Measurements from ENCODE around the gene PSMB5.

PSMB5 gene

DNA sequence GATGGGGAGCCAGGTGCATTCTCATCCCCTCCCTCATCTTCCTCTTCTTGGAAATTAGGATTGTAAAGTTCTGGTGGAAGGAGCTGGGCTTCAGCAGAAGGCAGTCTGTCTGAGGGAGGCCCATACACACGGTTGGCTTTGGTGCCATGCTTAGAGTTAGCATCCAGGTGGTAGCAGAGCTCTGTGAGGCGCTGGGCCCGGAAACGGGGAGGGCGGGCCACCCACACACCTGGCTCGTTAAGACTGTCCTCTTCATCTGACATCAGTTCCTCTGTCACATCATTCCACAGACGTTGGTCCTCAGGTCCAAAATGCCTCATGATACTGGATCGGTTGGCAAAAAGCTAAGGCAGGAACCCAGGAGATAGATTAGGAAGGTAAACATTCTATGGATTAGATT lies 47.4 kb downstream of the PSMB5 start:
- DNase-seq (ENCODE audit: low read depth): no peak

DNA sequence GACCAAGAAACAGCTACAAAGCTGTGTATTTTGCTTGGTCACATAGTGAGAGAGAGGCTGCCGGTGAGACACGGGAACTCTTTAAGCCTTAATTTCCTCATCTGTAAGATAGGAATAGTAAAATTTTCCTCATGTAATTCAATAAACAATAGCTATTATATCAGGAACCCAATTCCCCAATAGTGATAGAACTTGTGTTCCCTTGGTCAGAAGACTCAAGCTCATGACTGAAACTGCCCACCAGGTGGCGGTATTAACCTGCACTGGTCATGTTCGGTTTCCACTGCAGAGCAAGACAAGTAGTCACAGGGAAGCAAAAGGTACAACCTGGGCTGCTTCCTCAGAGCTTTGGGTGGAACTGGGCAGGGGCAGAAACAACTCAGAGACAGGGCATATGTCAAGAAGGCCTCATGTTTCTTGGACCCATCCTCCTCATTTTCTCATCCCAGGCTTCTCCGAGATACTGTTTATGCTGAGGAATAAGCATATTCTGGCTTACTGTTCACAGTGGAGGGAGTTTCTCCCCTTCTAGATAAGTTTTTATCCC lies 48.1 kb downstream of the PSMB5 start:
- peak; percentile 79 for DNase-seq (ENCODE audit: low read depth)

GRCh38 chr14:22985894-22986507 lies 48.7 kb downstream of the PSMB5 start:
- DNase-seq (ENCODE audit: low read depth): no peak

DNA sequence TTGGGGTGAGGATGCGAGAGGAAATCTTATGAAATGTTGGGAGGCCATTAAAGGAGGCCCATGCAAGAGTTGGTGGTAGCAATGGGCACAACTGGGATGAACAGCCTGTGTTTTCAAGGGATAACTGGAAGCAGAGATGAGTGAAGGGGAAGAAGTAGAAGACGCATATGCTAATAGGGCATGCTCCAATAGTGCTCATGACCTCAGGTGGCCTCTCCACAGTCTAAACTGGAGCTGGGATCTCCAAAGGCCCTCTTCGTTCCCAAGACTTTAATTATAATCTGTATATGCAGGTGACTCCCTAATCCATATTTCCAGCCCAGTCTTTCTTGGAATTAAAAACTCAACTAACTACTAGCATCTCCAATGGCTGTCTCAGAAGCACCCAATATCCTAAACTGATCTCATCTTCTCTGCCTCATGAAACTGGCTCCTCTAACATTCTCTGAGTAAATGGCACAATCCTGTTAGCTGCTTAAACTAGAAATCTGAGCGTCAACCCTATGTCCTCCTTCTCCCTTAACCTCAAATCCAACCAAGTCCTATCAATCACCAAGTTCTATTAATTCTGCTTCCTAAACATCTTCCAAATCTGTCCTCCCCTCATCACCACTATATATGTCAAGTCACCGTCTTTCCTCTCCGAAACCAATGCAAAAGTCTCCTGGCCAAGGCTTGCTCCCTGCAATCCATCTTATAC lies 49.6 kb downstream of the PSMB5 start:
- DNase-seq (ENCODE audit: low read depth): no peak

DNA sequence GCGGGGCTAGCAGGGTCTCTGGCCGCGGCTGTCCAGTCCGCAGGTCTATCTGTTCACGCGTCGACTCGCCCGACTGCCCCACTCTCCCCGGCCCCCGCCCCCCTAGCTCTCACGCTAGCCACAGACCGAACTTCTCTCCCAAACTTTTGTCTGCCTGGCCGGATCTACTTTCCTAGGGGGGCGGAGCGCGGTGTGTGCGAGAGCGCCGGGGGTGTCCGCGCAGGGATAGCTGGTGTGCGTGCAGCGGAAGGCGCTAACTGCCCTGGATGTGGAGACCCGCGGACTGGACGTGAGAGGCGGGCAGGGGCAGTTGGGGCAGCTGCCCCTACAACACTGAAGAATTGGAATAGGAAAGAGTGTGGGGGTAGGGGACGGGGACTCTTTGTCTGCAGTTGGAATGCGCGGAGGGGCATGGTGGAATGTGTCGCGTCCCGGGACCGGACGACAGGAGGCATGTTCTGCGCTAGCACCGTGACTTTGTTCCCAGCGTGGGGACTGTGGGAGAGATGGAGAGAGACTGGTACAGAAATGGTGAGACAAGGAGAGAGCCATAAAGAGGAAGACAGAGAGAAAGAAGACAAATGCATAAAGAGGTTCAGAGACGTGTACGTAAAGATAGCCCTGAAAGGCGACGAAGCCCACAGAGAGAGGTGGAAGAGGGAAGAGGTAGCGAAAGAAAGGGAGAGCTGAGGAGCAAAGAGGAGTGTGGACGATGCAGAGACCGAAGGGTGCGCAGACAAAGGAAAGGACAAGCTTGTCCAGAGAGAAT lies 52.0 kb downstream of the PSMB5 start, which contains the start of gene AJUBA:
Gene AJUBA, minus strand, starts transcription at position 75 of the 769 bp plus-strand sequence. CDS start 285 bp downstream, outside the sequence.
- peak; percentile 64 for DNase-seq (ENCODE audit: low read depth)

GRCh38 chr14:22981876-22982476 lies 52.7 kb downstream of the PSMB5 start:
- DNase-seq (ENCODE audit: low read depth): no peak

- no peak for DNase-seq (ENCODE audit: low read depth)
Measured at GRCh38 chr14:22981090-22981875, 53.4 kb downstream of the PSMB5 start.

DNA sequence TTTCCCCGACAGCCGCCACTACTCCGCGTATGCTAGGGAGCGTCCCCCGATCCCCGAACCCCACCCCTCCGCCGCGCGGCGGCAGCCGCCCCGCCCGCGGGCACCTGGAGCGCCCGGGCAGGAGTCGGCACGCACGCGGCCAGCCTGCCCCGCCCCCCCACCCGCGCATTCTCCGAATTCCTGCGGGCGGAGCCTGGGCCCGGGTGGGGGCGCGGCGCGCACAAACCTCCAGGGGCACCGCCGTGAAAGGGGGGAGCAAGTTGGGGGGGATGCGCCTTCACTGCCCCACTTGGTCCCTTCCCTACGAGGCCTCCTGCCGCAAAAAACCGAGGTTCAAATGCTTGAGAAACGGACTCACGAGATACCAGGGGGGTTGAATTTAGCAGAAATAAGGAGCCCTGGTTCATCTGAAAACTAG lies 54.0 kb downstream of the PSMB5 start:
- no peak for DNase-seq (ENCODE audit: low read depth)

GRCh38 chr14:22979748-22980392 lies 54.8 kb downstream of the PSMB5 start:
- DNase-seq (ENCODE audit: low read depth): no peak

- DNase-seq (ENCODE audit: low read depth): no peak
Measured at GRCh38 chr14:22978981-22979671, 55.6 kb downstream of the PSMB5 start.

- no peak for DNase-seq (ENCODE audit: low read depth)
Measured at GRCh38 chr14:22978487-22978837, 56.2 kb downstream of the PSMB5 start.

DNA sequence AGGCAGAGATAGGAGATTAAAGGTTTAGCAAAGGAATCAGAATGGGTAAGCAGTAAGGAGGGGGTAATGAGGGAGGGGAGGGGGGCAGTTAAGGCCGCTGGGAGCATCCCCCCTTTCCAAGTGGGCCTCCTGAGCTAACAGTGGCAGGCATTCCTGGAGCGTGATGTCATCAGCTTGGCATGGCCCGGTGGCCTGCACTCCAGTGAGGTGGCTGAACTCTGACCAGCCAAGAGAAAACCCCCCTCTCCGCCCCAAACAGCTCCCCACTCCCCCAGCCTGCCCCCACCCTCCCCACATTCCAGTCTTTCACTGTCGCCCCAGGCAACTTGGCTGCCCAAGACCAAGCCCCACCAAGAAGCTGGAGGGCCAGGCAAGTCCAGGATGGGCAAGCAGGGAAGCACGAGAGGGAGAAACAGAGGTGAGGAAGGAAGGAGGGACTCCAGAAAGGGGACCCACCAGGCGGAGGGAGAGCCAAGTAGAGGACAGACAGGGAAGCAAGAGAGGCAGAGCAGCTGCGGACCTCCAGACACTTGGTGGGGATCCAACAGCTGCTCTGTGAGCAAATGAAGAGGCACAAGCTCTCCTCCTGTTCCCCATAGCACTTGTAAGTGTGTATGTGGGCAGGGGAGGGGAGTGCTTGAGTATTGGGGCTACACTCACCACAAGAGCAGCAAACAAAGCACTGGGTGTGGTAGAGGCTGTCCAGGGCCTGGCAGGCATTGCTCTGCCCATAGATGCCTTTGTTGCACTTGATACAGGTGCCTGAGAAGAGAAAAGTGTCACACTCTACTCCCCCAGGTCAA lies 56.8 kb downstream of the PSMB5 start:
- peak; percentile 74 for DNase-seq (ENCODE audit: low read depth)

- DNase-seq (ENCODE audit: low read depth): no peak
Measured at GRCh38 chr14:22977434-22977683, 57.3 kb downstream of the PSMB5 start.

DNA sequence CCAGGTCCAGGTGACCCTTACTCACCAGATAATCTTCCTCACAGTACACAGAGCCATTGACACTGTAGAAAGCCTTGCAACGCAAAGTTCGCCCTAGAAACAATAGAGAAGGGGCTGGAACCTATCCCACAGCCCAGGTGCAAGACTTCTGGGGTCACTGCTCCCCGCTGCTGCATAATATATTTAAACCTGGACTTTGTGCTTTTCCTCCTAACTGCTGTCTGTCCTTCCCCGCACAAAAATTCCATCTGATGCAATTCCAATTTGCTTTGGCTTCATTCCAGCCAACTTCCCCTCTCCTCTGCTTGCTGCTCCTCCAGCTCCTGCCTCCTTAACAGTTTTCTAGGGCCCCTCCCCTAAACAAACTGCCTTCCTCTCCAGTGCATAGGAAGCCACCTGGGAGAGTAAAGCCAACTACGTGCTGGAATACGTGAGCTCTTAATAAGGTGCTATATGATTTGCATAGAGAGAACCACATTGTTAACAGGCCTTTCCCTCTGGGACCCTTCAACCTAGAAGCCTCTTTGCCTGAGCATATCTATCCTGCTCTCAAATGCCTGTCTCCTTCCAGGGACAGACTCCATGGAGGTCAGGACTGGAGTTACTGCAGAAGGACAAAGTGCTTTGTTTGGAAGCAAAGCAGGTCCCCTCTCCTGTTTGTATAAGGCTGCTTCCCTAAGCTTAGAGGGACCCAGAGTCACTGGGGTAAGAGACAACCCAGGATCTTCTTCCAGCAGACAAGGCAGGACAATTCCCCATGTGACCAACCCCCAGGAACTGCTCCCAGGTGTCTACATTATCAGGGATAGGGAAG lies 57.9 kb downstream of the PSMB5 start:
- peak; percentile 47 for DNase-seq (ENCODE audit: low read depth)

All from fibroblast of the conjunctiva (primary cell).